HepG2 (cell line): ENCODE data around the gene HOXD8. TPM values are rescaled to one million over a fixed set of nuclear protein-coding genes. Genes with fewer than 3 reads are reported as not detected.

Experiments used
- ATAC-seq: fragments of 200-7000 bp; cut with Tn5 transposase; 3 replicates; pipeline ENCODE4 v1.9.1; 2020; ENCODE audit warnings: mild to moderate bottlenecking, moderate library complexity
- BruUV-seq: library from RNA; stranded (reverse); fragments of 400-500 nt; replicated peaks from 2 replicates; lab custom pipeline; 2021; lab: Mats Ljungman, UMichigan
- CTCF ChIA-PET: fragments of 300-600 bp; formaldehyde crosslinking; extraction: SDS; loops from one replicate; lab custom pipeline; 2021; ENCODE audit warnings: low total read pairs, inconsistent platforms, low intra/inter-chr PET ratio; lab: Yijun Ruan, JAX
- POLR2A ChIA-PET: fragments of 350-600 bp; sonication (Branson Sonifier 250); formaldehyde crosslinking; loops from one replicate; lab custom pipeline; 2020; ENCODE audit warnings: antibody characterized with exemption, inconsistent platforms; lab: Yijun Ruan, JAX
- DNase-seq: peaks from one replicate; pipeline ENCODE4 v3.0.0-alpha.2; 2015; ENCODE audit warnings: low spot score
- FAIRE-seq: peaks from 3 replicates; lab custom pipeline; 2011; peaks lifted over from hg19 to GRCh38; lab: Jason Lieb, UNC
- H2AFZ ChIP-seq: one replicate; pipeline ENCODE4 v1.6.1; 2011; ENCODE audit warnings: low read length, inconsistent platforms
- H3K27ac ChIP-seq: fragments of 300-600 bp; 3 replicates; pipeline ENCODE4 v1.8.0; 2011; ENCODE audit warnings: mixed run types, mild to moderate bottlenecking, mixed read lengths, low read length, inconsistent platforms; ENCODE audit not compliant: insufficient read depth; ENCODE audit errors: extremely low read length
- H3K27me3 ChIP-seq, 2 experiments: fragments of 200-600 bp in 1 of 2; 2 replicates in 1 of 2; 3 replicates in 1 of 2; pipeline versions ENCODE4 v1.6.0 to v1.8.0; 2011; ENCODE audit warnings: low read length in 2 of 2, mild to moderate bottlenecking in 2 of 2, moderate library complexity in 2 of 2, inconsistent platforms in 1 of 2; ENCODE audit not compliant: insufficient read depth in 2 of 2, control insufficient read depth in 1 of 2
- H3K36me3 ChIP-seq, 2 experiments: fragments of 200-600 bp in 1 of 2; replicated peaks in 1 of 2; 2 replicates in 1 of 2; 3 replicates in 1 of 2; pipeline versions ENCODE4 v1.5.1 to v1.8.0; 2011; ENCODE audit warnings: low read length in 2 of 2, inconsistent platforms in 1 of 2; ENCODE audit not compliant: insufficient read depth in 2 of 2, control insufficient read depth in 1 of 2
- H3K4me1 ChIP-seq: 2 replicates; pipeline ENCODE4 v1.5.1; 2012; ENCODE audit warnings: low read length, inconsistent platforms; ENCODE audit not compliant: insufficient read depth
- H3K4me2 ChIP-seq: 2 replicates; pipeline ENCODE4 v1.6.0; 2011; ENCODE audit warnings: low read depth, low read length, inconsistent platforms
- H3K4me3 ChIP-seq, 3 experiments: fragments of 200-600 bp in 1 of 3; sonication (generic), shearing (Covaris generic) in 1 of 3; replicated peaks in 1 of 3; 2 replicates each; pipeline ENCODE4 v1.5.1; 2011 to 2016; ENCODE audit warnings: low read length in 3 of 3, inconsistent platforms in 2 of 3, low read depth in 2 of 3, mild to moderate bottlenecking in 2 of 3, control low read depth in 1 of 3, mixed read lengths in 1 of 3; ENCODE audit not compliant: insufficient read depth in 1 of 3
- H3K79me2 ChIP-seq: one replicate; pipeline ENCODE4 v1.6.1; 2011; ENCODE audit warnings: low read length, inconsistent platforms; ENCODE audit not compliant: insufficient read depth
- H3K9ac ChIP-seq: 2 replicates; pipeline ENCODE4 v1.6.0; 2011; ENCODE audit warnings: mild to moderate bottlenecking, low read depth, low read length, inconsistent platforms; ENCODE audit not compliant: insufficient read depth
- H3K9me3 ChIP-seq: 2 replicates; pipeline ENCODE4 v1.5.1; 2012; ENCODE audit warnings: mild to moderate bottlenecking, low read length
- H4K20me1 ChIP-seq: 2 replicates; pipeline ENCODE4 v1.6.0; 2011; ENCODE audit warnings: inconsistent platforms, mild to moderate bottlenecking, low read length, moderate library complexity; ENCODE audit not compliant: insufficient read depth
- ATF7 ChIP-seq, 2 experiments: fragments of 450-650 bp in 1 of 2; sonication (generic) in 1 of 2; formaldehyde crosslinking in 1 of 2; IDR thresholded peaks; 2 replicates each; pipeline versions ENCODE4 v1.4.0 to v1.6.1; 2016 to 2020; ENCODE audit warnings: antibody characterized with exemption in 1 of 2, mild to moderate bottlenecking in 1 of 2, missing genetic modification reagents in 1 of 2
- HIVEP1 ChIP-seq: sonication (generic); formaldehyde crosslinking; IDR thresholded peaks from 2 replicates; pipeline ENCODE4 v1.4.0; 2020; ENCODE audit warnings: mild to moderate bottlenecking, missing genetic modification reagents
- HMGXB3 ChIP-seq: sonication (generic); formaldehyde crosslinking; IDR thresholded peaks from 2 replicates; pipeline ENCODE4 v1.4.0; 2020; ENCODE audit warnings: missing genetic modification reagents, borderline replicate concordance
- ISX ChIP-seq: sonication (generic); formaldehyde crosslinking; conservative IDR thresholded peaks from 2 replicates; pipeline ENCODE4 v1.5.0; 2020; ENCODE audit warnings: missing genetic modification reagents
- JARID2 ChIP-seq: sonication (generic); formaldehyde crosslinking; IDR thresholded peaks from 2 replicates; pipeline ENCODE4 v1.8.1; 2023; ENCODE audit warnings: missing genetic modification reagents, inconsistent platforms; ENCODE audit not compliant: insufficient replicate concordance
- NR2C2 ChIP-seq: sonication (generic); formaldehyde crosslinking; IDR thresholded peaks from 2 replicates; pipeline ENCODE4 v1.4.0; 2020; ENCODE audit warnings: missing genetic modification reagents, mild to moderate bottlenecking, moderate library complexity, borderline replicate concordance
- TOPORS ChIP-seq: sonication (generic); formaldehyde crosslinking; IDR thresholded peaks from 2 replicates; pipeline ENCODE4 v1.8.0; 2023; ENCODE audit warnings: mild to moderate bottlenecking, missing genetic modification reagents
- WGBS: methylation state at CpG from one replicate; pipeline ENCODE4 v1.1.6; 2017; ENCODE audit warnings: low lambda C conversion rate; 5-methylcytosine and 5-hydroxymethylcytosine counted together
- in situ Hi-C: cut with HindIII; loops from 2 replicates; pipeline ENCODE4 v1.10.0; 2017; ENCODE audit warnings: low pct_unique_long_range_greater_than_20kb; ENCODE audit not compliant: extremely low pct_ligation_motif_present
- intact Hi-C: fragments of 100-400 bp; cut with micrococcal nuclease; formaldehyde crosslinking; loops from one replicate; pipeline ENCODE4 v1.10.0; 2022; ENCODE audit not compliant: unreplicated experiment
- polyA plus RNA-seq, 8 experiments: library from polyadenylated mRNA; depleted of rRNA in 3 of 8; stranded (reverse) in 7 of 8; unstranded in 1 of 8; fragments of >200 nt; fragmentation: Illumina TruSeq in 4 of 8; extraction: Trizol in 4 of 8; gene quantifications; 2 replicates each; pipeline versions ENCODE4 v1.2.1 to v1.2.3, GENCODE V29; 2011 to 2016; ENCODE audit warnings: low read depth in 4 of 8, missing spikeins in 1 of 8, mixed read lengths in 1 of 8; ENCODE audit not compliant: insufficient read depth in 1 of 8
- total RNA-seq, 5 experiments: library from RNA; depleted of rRNA; stranded (reverse); fragments of >200 nt; fragmentation: Illumina TruSeq; extraction: Trizol; gene quantifications; 2 replicates each; pipeline ENCODE4 v1.2.3, GENCODE V29; 2016; ENCODE audit warnings: low read depth in 1 of 5
- TF ChIP-seq, protein P1 (sequence below): sonication (generic); formaldehyde crosslinking; IDR thresholded peaks from 2 replicates; pipeline ENCODE4 v1.4.0; 2020; ENCODE audit warnings: missing genetic modification reagents, mild to moderate bottlenecking, borderline replicate concordance

The HOXD8 gene
- total and polyA plus RNA-seq, 2 of the 13 experiments (the other 11 are each of a cell fraction or from before 2014, with no cell fraction given), result not detected

DNA sequence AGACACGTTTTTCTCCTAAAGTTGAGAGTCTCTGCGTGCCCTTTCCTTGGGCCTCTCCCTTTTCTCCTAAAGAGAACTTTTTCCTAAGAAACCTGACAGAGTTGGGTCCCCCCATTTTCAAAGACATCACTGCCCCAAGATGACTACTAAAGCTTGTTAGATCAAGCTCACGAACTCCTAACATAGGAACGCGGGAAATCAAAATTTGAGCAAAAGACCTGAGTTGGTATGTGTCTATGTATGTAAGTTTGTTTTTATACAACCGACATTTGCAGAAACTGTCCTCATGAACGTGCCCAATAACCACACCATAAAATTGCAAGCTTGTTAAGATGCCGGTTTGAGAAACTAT lies 35.6 kb upstream of the HOXD8 start:
- in situ Hi-C loops, result no loop called here
- Histone ChIP-seq H3K27me3 (peaks cover 27 to 92% of the 10 kb centered on the region in 2 experiments), H3K79me2 (no peaks in the 10 kb centered on the region), H4K20me1 (no peaks in the 10 kb centered on the region), H3K36me3 (no peaks in the 10 kb centered on the region), H3K4me3 (no peak overlapping the region), H3K9ac (no peak overlapping the region), H3K27ac (no peak overlapping the region), H3K4me2 (no peak overlapping the region), H2AFZ (no peak overlapping the region), H3K9me3 (no peaks in the 10 kb centered on the region), H3K4me1 (peaks cover 17% of the 10 kb centered on the region)
- DNase-seq (no peak), ATAC-seq (no peak), FAIRE-seq (no peak)
- ChIA-PET POLR2A (no interaction called here), CTCF (no interaction called here)
- BruUV-seq, result no TSS peak
- TF ChIP-seq NR2C2 (CRISPR knock-in tag), result no peak
- TF ChIP-seq HMGXB3 (CRISPR knock-in tag), result no peak
- no peak for TF ChIP-seq ISX (CRISPR knock-in tag)
- no peak for TF ChIP-seq ATF7 (IDR thresholded peaks at IDR 0.05)
- no peak for TF ChIP-seq ATF7 (CRISPR knock-in tag; IDR thresholded peaks at IDR 0.05)
- no peak for TF ChIP-seq TOPORS (CRISPR knock-in tag)
- no peak for TF ChIP-seq HIVEP1 (CRISPR knock-in tag)
- no peak for TF ChIP-seq JARID2 (CRISPR knock-in tag)
- TF ChIP-seq, protein P1, sequence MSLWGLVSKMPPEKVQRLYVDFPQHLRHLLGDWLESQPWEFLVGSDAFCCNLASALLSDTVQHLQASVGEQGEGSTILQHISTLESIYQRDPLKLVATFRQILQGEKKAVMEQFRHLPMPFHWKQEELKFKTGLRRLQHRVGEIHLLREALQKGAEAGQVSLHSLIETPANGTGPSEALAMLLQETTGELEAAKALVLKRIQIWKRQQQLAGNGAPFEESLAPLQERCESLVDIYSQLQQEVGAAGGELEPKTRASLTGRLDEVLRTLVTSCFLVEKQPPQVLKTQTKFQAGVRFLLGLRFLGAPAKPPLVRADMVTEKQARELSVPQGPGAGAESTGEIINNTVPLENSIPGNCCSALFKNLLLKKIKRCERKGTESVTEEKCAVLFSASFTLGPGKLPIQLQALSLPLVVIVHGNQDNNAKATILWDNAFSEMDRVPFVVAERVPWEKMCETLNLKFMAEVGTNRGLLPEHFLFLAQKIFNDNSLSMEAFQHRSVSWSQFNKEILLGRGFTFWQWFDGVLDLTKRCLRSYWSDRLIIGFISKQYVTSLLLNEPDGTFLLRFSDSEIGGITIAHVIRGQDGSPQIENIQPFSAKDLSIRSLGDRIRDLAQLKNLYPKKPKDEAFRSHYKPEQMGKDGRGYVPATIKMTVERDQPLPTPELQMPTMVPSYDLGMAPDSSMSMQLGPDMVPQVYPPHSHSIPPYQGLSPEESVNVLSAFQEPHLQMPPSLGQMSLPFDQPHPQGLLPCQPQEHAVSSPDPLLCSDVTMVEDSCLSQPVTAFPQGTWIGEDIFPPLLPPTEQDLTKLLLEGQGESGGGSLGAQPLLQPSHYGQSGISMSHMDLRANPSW (CRISPR knock-in tag), result no peak
- WGBS, result 21% methylated on average over 8 of the region's 8 CpGs
- intact Hi-C loops, result no loop called here
